HG03460 (cell line): ENCODE results near the gene KCNA1.
"Not testable (repeated sequence)": the region's sequence is repeated elsewhere in the genome, so short reads cannot be mapped to it uniquely, and the experiment has no call there.

Experiments
- ATAC-seq: cut with Tn5 transposase; IDR thresholded peaks from one replicate; pipeline ENCODE4 v1.9.1; 2021; ENCODE audit not compliant: unreplicated experiment

The KCNA1 gene

DNA sequence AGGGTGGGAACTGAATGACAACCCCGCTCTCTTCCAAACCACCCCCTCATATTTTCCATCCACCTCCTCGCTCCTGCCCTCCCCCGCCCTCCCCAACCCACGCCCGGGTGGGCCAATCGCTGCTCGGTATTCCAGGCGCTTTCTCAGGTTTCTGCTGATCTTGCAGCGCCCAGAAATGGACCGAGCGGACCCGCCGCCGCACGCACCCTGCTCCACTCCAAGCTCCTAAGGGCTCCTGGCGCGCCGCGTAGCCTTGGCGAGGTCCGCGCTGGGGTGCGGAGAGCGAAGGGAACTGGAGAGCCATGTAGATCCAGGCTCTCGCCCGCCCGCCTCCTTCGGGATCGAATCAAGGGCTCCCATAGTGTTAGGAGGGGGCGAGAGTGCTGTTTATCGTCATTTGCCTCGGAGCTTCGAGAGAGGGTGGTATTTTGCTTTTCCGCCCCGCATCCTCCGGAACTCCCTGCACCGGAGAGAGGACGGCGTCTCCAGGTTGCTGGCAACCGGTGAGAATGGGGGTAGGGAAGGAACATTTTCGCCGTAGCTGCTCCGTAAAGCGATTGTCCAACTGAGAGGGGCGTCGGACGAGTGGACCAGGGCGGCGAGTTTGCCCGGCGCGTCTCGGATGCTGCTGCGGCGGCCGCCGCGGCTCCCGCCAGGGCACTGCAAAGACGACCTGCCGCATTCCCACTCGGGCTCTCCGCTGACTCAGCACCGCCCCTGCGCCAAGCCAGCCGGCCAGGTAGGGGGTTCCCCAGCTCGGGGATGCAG, at the start of gene KCNA1:
Gene KCNA1, plus strand, starts transcription at position 172 of the 768 bp plus-strand sequence. CDS start 1,474 bp downstream, outside the sequence.
- ATAC-seq: no peak

DNA sequence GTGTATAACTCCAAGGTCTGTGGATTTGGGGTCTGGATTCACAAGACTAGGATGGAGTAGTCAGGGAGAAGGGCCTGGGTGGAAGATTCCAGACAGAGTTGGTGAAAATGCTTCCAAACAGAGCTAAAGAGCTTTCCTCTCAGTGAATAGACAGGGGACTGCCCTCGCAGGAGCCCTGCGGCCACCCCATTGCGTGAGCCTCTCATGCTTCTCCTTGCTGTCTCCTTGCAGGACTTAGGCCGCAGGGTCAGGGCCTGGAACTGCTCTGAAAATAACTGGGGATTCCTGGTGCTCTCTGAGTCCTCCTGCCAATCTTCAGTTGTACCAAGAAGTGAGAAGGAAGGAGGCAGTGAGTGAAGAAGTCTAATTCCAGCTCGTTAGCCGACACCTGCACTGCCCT, 49.0 kb upstream of the KCNA1 start:
- no peak for ATAC-seq

DNA sequence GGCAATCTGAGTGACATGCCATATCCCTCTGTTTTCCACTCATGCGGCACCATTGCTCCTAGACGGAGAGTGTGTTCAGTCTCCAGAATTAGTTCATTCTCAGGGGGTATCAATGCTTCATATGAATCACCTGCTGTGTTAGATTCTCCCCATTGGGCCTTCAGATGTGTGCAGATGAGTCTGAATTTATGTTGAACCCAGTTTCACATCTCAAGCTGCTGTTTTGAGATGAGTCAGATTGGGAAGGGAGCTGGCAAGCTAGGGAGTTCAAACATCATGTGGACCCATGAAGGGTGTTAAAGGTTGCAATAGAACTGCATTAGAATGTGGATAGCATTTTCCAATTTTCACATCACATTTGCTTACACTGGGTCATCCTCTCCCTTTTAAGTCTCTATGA, 46.9 kb upstream of the KCNA1 start:
- no peak for ATAC-seq

GRCh38 chr12:4864575-4864974, 45.1 kb upstream of the KCNA1 start:
- no peak for ATAC-seq

DNA sequence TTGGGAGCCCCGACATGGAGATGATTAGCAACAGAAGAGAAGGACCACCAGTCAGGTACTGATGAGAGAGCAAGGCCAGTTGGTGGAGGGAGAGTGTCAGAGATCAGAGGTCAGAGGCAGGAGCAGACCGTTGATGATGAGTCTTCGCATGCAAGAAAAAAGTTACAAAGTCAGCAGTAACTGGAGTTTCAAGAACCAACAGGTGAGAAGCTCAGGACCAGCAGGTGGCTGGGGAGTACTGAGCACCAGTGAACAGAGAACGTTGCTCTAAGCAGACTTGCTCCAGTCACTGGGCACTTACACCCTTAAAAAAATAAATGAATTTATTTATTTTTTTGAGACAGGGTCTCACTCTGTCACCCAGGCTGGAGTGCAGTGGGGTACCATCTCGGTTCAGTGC, 44.5 kb upstream of the KCNA1 start:
- no peak for ATAC-seq

GRCh38 chr12:4866299-4866698, 43.4 kb upstream of the KCNA1 start:
- no peak for ATAC-seq

- ATAC-seq: no peak
Observed at GRCh38 chr12:4867384-4867783, 42.3 kb upstream of the KCNA1 start.

DNA sequence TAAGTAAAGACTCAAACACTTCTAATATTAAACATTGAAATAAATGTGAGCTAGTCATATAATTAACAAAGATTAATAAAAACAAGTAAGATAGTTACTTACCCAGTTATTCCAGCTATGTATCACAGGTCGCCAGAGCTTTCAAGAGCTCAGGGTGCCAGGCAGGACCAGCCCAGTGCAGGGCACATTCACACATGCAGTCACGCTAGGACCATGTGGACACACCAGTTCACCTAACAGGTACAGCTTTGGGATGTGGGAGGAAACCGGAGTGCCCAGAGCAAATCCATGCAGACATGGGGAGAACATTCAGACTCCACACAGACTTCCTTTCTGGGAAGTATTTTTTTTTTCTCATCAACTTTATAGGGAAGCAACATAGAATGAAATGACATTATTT, 39.3 kb upstream of the KCNA1 start:
- ATAC-seq: no peak

- no peak for ATAC-seq
Observed at GRCh38 chr12:4871514-4871913, 38.2 kb upstream of the KCNA1 start.

GRCh38 chr12:4873947-4874346, 35.8 kb upstream of the KCNA1 start:
- no peak for ATAC-seq

DNA sequence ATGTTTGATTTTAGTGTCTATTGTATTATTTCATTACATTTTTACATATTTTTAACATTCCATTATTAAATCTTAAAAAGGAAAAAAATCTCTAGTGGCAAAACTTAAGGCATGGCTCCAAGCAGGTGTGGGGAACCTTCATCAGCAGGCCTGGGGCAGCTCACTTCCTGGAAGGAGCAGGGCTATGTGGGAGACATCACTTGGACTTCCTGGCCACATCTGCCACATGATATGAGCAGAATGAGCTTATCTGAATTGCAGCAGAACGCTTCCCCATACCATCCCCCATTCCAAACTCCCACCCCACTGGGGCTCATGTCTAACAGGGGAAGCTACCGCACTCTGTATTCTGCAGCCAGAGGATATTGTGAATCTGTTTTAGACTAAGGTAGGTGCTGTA, 35.0 kb upstream of the KCNA1 start:
- ATAC-seq: no peak

DNA sequence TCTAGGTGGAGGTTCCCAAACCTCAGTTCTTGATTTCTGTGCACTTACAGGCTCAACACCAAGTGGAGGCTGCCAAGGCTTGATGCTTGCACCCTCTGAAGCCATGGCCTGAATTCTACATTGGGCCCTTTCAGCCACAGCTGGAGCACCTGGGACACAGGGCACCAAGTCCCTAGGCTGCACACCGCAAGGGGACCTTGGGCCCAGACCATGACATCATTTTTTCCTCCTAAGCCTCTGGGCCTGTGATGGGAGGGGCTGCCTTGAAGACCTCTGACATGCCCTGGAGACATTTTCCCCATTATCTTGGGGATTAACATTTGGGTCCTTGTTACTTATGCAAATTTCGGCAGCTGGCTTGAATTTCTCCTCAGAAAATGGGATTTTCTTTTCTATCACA, 30.2 kb upstream of the KCNA1 start:
- ATAC-seq: not testable (repeated sequence)

DNA sequence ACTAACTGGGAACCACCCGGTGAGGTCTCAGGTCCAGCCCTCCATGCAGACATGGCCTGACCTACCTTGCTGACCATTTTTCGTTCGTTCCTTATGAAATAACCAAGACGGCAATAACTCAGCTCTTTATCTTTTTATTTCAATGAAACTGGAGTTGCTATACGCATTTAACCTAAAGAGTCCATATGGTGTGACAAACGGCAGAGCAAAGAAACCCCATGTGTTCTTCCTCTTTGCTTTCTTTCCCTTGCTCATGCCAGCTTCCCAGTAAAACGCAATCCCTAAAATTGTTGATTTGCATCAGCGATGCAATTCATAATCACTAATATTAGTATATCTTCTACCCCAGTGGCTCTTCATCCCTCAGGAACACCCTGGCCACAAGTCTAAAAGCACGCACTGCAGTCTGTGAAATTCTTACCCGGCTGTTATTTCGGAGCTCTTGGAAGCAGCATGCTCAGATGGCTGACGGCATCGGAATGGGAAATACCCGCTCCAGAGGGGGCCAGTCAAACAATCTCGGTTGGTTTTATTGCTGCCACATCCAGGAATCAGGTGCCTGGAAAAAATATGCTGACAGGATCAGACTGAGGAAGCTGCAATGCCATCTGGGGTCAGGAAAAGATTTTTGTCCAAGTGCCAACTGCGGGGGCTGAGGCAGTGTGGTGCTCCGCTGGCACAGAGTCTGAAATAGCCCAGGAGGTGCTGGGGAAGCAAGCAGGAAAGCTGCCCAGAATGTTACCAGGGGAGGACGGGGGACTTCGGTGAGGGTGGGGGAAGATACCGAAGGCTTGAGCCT, 28.2 kb upstream of the KCNA1 start:
- ATAC-seq: no peak

- no peak for ATAC-seq
Observed at GRCh38 chr12:4891866-4892265, 17.8 kb upstream of the KCNA1 start.

GRCh38 chr12:4892418-4892817, 17.3 kb upstream of the KCNA1 start:
- no peak for ATAC-seq

GRCh38 chr12:4894019-4894418, 15.7 kb upstream of the KCNA1 start:
- no peak for ATAC-seq

DNA sequence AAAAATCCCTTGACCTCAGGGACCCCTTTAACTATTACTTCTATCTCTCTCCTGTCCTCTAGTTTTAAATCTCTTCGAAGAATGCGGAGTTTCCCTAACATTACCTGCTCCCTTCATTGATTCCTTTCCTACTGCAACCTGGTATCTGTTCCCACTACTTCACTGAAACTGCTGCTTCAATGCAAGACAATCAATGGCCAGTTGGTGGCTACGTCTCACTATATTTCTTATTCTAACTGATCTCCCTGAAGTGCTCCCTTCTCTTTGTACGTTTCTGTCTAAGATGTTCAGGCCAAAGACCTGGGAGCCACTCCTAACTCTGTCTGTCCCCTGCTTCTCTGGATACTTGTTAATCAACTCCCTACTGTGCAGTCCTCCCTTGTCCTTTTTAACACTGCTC, 10.3 kb upstream of the KCNA1 start:
- no peak for ATAC-seq

GRCh38 chr12:4900327-4900726, 9.4 kb upstream of the KCNA1 start:
- ATAC-seq: no peak

DNA sequence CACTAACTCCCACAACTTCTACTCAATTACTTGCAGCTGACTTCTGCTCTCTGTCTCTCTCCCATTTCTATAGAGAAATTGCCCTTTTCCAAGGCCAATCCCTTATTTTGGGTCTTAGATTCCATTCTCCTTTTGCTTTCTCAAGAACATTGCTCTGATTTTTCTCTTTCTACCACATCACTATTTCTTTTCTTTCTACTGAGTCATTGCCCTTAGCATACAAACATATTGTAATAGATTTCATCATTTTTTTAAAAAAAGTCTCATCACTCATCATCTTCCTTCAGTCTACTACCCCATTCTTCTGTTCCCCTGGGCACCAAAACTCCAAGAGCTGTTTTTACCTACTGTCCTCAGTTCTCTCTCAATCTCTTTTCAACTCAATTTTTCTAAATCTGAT, 4.4 kb upstream of the KCNA1 start:
- no peak for ATAC-seq

- no peak for ATAC-seq
Observed at GRCh38 chr12:4908684-4909409, 858 bp upstream of the KCNA1 start.

GRCh38 chr12:4909410-4909733, 333 bp upstream of the KCNA1 start:
- ATAC-seq: no peak
